ENCODE data around the gene CSNK1E. TPM values are rescaled to one million over a fixed set of nuclear protein-coding genes. Genes with fewer than 3 reads are reported as not detected.

Gene CSNK1E
- total and polyA plus RNA-seq, 10 of the 15 experiments (the other 5 are each of a cell fraction or from before 2014, with no cell fraction given): 5.9 to 107 (median 64.9) TPM

DNA sequence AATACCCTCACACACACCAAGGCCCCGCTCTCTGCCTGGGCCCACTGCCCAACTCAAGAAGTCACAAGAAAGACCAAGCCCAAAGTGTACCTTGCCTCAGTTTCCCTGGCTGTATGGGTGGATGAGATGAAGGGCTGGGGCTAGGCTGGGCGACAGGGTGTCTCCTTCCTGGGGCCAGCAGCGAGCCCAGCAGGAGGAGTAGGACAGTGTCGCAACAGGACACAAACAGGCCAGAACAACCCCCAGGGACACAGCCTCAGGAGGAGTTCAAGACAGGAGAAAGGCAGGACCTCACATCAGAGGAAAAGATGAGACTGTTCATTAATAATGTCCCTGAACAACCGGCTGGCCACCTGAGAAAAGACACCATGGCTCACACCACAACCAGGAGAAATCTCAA is 13.3 kb downstream of the CSNK1E start (continued):
- no peak for TF ChIP-seq SREBF1 (IDR thresholded peaks at IDR 0.05; ENCODE audit: low read length)
- no peak for TF ChIP-seq PAX5 (IDR thresholded peaks at IDR 0.05; ENCODE audit: borderline replicate concordance, low read depth, low read length)
- TF ChIP-seq POU2F2 (IDR thresholded peaks at IDR 0.05; ENCODE audit: borderline replicate concordance, low read depth, low read length): no peak
- no peak for TF ChIP-seq ZNF274 (IDR thresholded peaks at IDR 0.05; ENCODE audit: insufficient read depth, insufficient read length)
- TF ChIP-seq STAT3 (IDR thresholded peaks at IDR 0.05; ENCODE audit: low read depth, low read length): no peak
- TF ChIP-seq USF2 (IDR thresholded peaks at IDR 0.05; ENCODE audit: borderline replicate concordance, low read depth, low read length): no peak

- TF ChIP-seq RCOR1 (conservative IDR thresholded peaks at IDR 0.05; ENCODE audit: low read depth, low read length) (no peak), SUZ12 (IDR thresholded peaks at IDR 0.05; ENCODE audit: unreplicated experiment) (no peak), RB1 (IDR thresholded peaks at IDR 0.05; ENCODE audit: borderline replicate concordance) (no peak), ATF7 (IDR thresholded peaks at IDR 0.05; ENCODE audit: low read depth) (no peak), SP1 (IDR thresholded peaks at IDR 0.05; ENCODE audit: low read depth, low read length) (no peak), MEF2A (IDR thresholded peaks at IDR 0.05; ENCODE audit: insufficient read depth, low read depth, low read length) (no peak), ZNF24 (IDR thresholded peaks at IDR 0.05) (no peak), RBBP5 (conservative IDR thresholded peaks at IDR 0.05) (no peak)
- TF ChIP-seq, protein P1, sequence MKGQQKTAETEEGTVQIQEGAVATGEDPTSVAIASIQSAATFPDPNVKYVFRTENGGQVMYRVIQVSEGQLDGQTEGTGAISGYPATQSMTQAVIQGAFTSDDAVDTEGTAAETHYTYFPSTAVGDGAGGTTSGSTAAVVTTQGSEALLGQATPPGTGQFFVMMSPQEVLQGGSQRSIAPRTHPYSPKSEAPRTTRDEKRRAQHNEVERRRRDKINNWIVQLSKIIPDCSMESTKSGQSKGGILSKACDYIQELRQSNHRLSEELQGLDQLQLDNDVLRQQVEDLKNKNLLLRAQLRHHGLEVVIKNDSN (IDR thresholded peaks at IDR 0.05; ENCODE audit: borderline replicate concordance, extremely low read length, insufficient read depth, low read depth, low read length): no peak
- Histone ChIP-seq H3K4me3 (no peak overlapping the region), H3K4me2 (ENCODE audit: control insufficient read depth, insufficient read depth) (no peak overlapping the region), H3K9ac (ENCODE audit: control insufficient read depth, insufficient read depth, low read length) (no peak overlapping the region), H3K27me3 (replicated peaks in 1 of 2; ENCODE audit: control insufficient read depth in 2 of 2, insufficient read depth in 2 of 2, low read length in 1 of 2) (no peaks in the 10 kb centered on the region), H3K36me3 (ENCODE audit: control insufficient read depth in 2 of 2, insufficient read depth in 2 of 2, low read length in 1 of 2) (peaks cover 28 to 40% of the 10 kb centered on the region in 2 experiments), H3K4me1 (ENCODE audit: control insufficient read depth, insufficient read depth, low read length) (peaks cover 36% of the 10 kb centered on the region), H3K27ac (ENCODE audit: control insufficient read depth, insufficient read depth) (no peak overlapping the region), H3K9me3 (replicated peaks; ENCODE audit: control insufficient read depth, insufficient read depth, low read length) (no peaks in the 10 kb centered on the region), H4K20me1 (ENCODE audit: control insufficient read depth, insufficient read depth) (no peaks in the 10 kb centered on the region), H2AFZ (ENCODE audit: control insufficient read depth, low read depth, low read length) (no peak overlapping the region), H3K79me2 (ENCODE audit: control insufficient read depth, insufficient read depth, low read length) (peaks cover 29% of the 10 kb centered on the region)
- RAD21 ChIA-PET (ENCODE audit: unreplicated experiment): no interaction called here
- POLR2A ChIA-PET: no interaction called here
- WGBS (ENCODE audit: insufficient coverage, insufficient replicate concordance, low lambda C conversion rate, missing lambda C conversion rate): 97% methylated on average over 12 of the region's 19 CpGs
- DNase-seq (ENCODE audit: low read depth, low spot score): no peak
- SMC1A ChIA-PET (ENCODE audit: uncharacterized antibody, unreplicated experiment): no interaction called here
- CTCF ChIA-PET: interaction anchor here (1.1 kb wide), 1 partner anchor 271 kb away, joined by 3 read pairs; no protein-coding TSS in a partner anchor
- FAIRE-seq: no peak
- BruUV-seq (replicated peaks): no TSS peak
- in situ Hi-C loops (cut with MboI) (no loop called here), intact Hi-C loops (cut with micrococcal nuclease; ENCODE audit: unreplicated experiment) (no loop called here)
- ATAC-seq: no peak
These were observed 14.3 kb downstream of the CSNK1E start for GRCh38 chr22:38302906-38303305.
